ENCODE measurements around the gene RSU1.

Gene RSU1

DNA sequence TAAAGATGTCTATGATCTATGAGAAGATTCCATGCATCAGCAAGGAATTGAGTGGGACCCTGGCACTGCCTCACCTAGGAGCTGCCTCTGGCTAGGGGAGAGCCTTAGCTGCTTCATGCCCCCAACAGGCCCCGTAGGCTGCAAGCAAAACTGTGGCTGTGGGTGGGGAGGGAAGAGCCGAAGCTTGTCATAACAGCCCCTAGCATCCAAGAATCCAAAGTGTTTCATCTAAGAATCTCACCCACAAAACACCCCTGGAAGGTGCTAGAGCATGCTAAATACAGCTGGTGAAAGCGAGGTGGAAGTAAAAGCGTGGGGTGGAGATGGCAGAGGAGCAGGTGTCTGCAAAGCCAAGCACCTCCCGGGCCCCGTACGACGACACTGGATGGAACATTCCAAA, 208.0 kb downstream of the RSU1 start:
- H2AFZ ChIP-seq (ENCODE audit: low read depth, low read length): no peak overlapping the region
- no peak for TF ChIP-seq EZH2phosphoT487 (IDR thresholded peaks at IDR 0.05; ENCODE audit: low read depth)
- TF ChIP-seq, protein P1, sequence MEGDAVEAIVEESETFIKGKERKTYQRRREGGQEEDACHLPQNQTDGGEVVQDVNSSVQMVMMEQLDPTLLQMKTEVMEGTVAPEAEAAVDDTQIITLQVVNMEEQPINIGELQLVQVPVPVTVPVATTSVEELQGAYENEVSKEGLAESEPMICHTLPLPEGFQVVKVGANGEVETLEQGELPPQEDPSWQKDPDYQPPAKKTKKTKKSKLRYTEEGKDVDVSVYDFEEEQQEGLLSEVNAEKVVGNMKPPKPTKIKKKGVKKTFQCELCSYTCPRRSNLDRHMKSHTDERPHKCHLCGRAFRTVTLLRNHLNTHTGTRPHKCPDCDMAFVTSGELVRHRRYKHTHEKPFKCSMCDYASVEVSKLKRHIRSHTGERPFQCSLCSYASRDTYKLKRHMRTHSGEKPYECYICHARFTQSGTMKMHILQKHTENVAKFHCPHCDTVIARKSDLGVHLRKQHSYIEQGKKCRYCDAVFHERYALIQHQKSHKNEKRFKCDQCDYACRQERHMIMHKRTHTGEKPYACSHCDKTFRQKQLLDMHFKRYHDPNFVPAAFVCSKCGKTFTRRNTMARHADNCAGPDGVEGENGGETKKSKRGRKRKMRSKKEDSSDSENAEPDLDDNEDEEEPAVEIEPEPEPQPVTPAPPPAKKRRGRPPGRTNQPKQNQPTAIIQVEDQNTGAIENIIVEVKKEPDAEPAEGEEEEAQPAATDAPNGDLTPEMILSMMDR (IDR thresholded peaks at IDR 0.05; ENCODE audit: low read depth, low read length): no peak

DNA sequence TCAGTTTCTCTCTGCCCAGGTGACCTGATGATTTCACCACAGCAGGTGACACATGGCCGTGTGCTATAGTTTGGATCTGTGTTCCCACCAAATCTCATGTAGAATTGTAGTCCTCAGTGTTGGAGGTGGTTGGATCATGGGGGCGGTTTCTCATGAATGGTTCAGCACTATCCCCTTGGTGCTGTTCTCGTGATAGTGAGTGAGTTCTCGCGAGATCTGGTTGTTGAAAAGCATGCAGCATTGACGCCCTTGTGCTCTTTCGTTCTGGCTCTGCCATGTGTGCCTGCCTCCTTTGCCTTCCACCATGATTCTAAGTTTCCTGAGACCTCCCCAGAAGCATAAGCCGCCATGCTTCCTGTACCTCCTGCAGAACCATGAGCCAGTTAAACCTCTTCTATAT, 210.3 kb downstream of the RSU1 start:
- Histone ChIP-seq H3K9ac (ENCODE audit: low read length) (no peak overlapping the region), H3K36me3 (replicated peaks; ENCODE audit: low read depth, low read length) (no peaks in the 10 kb centered on the region)

More for the DNA sequence above, 208.0 kb downstream of the RSU1 start:
- Histone ChIP-seq H3K36me3 (replicated peaks; ENCODE audit: low read depth, low read length) (no peaks in the 10 kb centered on the region), H3K9ac (ENCODE audit: low read length) (no peak overlapping the region), H3K4me3 (ENCODE audit: low read length) (no peak overlapping the region), H3K4me1 (ENCODE audit: low read length) (no peaks in the 10 kb centered on the region), H3K9me3 (ENCODE audit: insufficient read depth, low read length) (no peaks in the 10 kb centered on the region), H3K27me3 (ENCODE audit: low read depth, low read length) (no peaks in the 10 kb centered on the region), H3K27ac (ENCODE audit: low read length) (no peak overlapping the region), H3K79me2 (ENCODE audit: low read length) (no peaks in the 10 kb centered on the region), H4K20me1 (ENCODE audit: insufficient read depth, low read length) (no peaks in the 10 kb centered on the region), H3K4me2 (ENCODE audit: low read length) (no peak overlapping the region)

DNA sequence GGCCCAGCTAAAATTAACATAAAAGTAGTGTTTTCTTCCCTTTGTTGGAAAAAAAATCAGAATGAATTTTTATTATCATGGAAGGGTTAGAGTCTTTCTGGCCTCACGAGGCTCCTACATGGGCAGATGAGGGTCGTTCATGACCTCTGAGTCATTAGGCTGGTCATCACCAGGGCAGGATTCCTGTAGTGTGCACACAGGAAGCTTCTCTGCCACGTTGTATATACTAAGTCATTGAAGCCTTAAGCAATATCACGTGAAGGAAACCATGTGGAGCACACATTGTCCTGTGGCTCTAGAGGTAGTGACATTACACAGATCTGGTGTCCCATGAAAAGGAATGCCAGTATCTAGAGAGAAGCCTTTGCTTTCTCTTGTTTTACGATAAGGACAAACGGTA, 210.8 kb downstream of the RSU1 start:
- Histone ChIP-seq H3K4me2 (ENCODE audit: low read length) (no peak overlapping the region), H3K79me2 (ENCODE audit: low read length) (no peaks in the 10 kb centered on the region), H3K4me1 (ENCODE audit: low read length) (no peaks in the 10 kb centered on the region), H3K9me3 (ENCODE audit: insufficient read depth, low read length) (no peaks in the 10 kb centered on the region), H3K9ac (ENCODE audit: low read length) (no peak overlapping the region), H3K27ac (ENCODE audit: low read length) (no peak overlapping the region), H3K27me3 (ENCODE audit: low read depth, low read length) (no peaks in the 10 kb centered on the region), H3K4me3 (ENCODE audit: low read length) (no peak overlapping the region), H4K20me1 (ENCODE audit: insufficient read depth, low read length) (no peaks in the 10 kb centered on the region), H3K36me3 (replicated peaks; ENCODE audit: low read depth, low read length) (no peaks in the 10 kb centered on the region), H2AFZ (ENCODE audit: low read depth, low read length) (no peak overlapping the region)
- TF ChIP-seq, protein P1 (IDR thresholded peaks at IDR 0.05; ENCODE audit: low read depth, low read length): no peak
- no peak for TF ChIP-seq EZH2phosphoT487 (IDR thresholded peaks at IDR 0.05; ENCODE audit: low read depth)

More for the DNA sequence above, 210.3 kb downstream of the RSU1 start:
- H3K27ac ChIP-seq (ENCODE audit: low read length): no peak overlapping the region
- TF ChIP-seq EZH2phosphoT487 (IDR thresholded peaks at IDR 0.05; ENCODE audit: low read depth): no peak
- no peaks in the 10 kb centered on the region for H3K9me3 ChIP-seq (ENCODE audit: insufficient read depth, low read length)
- no peaks in the 10 kb centered on the region for H3K27me3 ChIP-seq (ENCODE audit: low read depth, low read length)
- H3K4me1 ChIP-seq (ENCODE audit: low read length): no peaks in the 10 kb centered on the region
- no peaks in the 10 kb centered on the region for H3K79me2 ChIP-seq (ENCODE audit: low read length)
- no peak overlapping the region for H3K4me2 ChIP-seq (ENCODE audit: low read length)
- no peak overlapping the region for H2AFZ ChIP-seq (ENCODE audit: low read depth, low read length)
- no peaks in the 10 kb centered on the region for H4K20me1 ChIP-seq (ENCODE audit: insufficient read depth, low read length)
- no peak overlapping the region for H3K4me3 ChIP-seq (ENCODE audit: low read length)

DNA sequence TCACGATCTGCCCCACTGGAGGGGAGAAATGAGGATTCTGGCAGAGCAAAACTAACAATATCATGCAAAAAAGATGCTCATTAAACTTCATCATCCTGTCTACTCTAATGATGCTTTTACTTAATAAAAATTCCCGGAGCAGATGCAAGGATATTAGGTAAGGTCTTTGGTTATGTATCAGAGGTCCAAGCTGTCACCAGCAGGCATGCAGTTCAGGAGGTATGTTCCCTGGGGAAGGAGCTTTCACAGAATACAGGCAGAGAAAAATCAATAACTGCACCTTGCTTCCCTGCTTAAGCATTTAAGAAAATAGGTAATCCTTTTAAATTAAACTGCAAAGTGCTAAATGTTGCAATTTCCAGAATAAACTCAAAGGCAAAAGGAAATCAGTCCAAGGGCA, 213.9 kb downstream of the RSU1 start:
- no peaks in the 10 kb centered on the region for H3K36me3 ChIP-seq (replicated peaks; ENCODE audit: low read depth, low read length)
- H2AFZ ChIP-seq (ENCODE audit: low read depth, low read length): no peak overlapping the region
- TF ChIP-seq, protein P1 (IDR thresholded peaks at IDR 0.05; ENCODE audit: low read depth, low read length): no peak
- no peak for TF ChIP-seq EZH2phosphoT487 (IDR thresholded peaks at IDR 0.05; ENCODE audit: low read depth)
- no peaks in the 10 kb centered on the region for H4K20me1 ChIP-seq (ENCODE audit: insufficient read depth, low read length)
- H3K4me1 ChIP-seq (ENCODE audit: low read length): no peaks in the 10 kb centered on the region
- H3K27ac ChIP-seq (ENCODE audit: low read length): no peak overlapping the region
- no peak overlapping the region for H3K4me3 ChIP-seq (ENCODE audit: low read length)
- no peak overlapping the region for H3K4me2 ChIP-seq (ENCODE audit: low read length)
- H3K79me2 ChIP-seq (ENCODE audit: low read length): no peaks in the 10 kb centered on the region
- H3K9me3 ChIP-seq (ENCODE audit: insufficient read depth, low read length): no peaks in the 10 kb centered on the region
- H3K27me3 ChIP-seq (ENCODE audit: low read depth, low read length): no peaks in the 10 kb centered on the region
- H3K9ac ChIP-seq (ENCODE audit: low read length): no peak overlapping the region
